B cell (primary cell): ENCODE data around the gene SNRPD1. TPM values are rescaled to one million over a fixed set of nuclear protein-coding genes. Genes with fewer than 3 reads are reported as not detected.

Experiments
- ATAC-seq: fragments of 200-7000 bp; cut with Tn5 transposase; one replicate; pipeline ENCODE4 v1.10.0; 2021; ENCODE audit warnings: low read depth, mild to moderate bottlenecking, moderate number of reproducible peaks, moderate library complexity
- CTCF ChIA-PET: fragments of 350-600 bp; sonication (Branson Sonifier 250); formaldehyde crosslinking; loops from one replicate; lab custom pipeline; 2021; ENCODE audit warnings: antibody characterized with exemption, inconsistent platforms; lab: Charles Lee
- POLR2A ChIA-PET: fragments of 350-600 bp; sonication (Branson Sonifier 250); formaldehyde crosslinking; loops from one replicate; lab custom pipeline; 2021; ENCODE audit warnings: antibody characterized with exemption; lab: Charles Lee
- DNase-seq: peaks from one replicate; pipeline ENCODE4 v3.0.0; 2013
- H2AFZ ChIP-seq: 2 replicates; pipeline ENCODE4 v1.6.1; 2012; ENCODE audit warnings: mild to moderate bottlenecking, low read depth, low read length; ENCODE audit not compliant: insufficient read depth, poor library complexity, severe bottlenecking
- H3K27ac ChIP-seq, 2 donors: 1 replicate in 1 of 2; 2 replicates in 1 of 2; pipeline ENCODE4 v1.5.1; 2012 to 2013; ENCODE audit warnings: low read length in 2 of 2, mild to moderate bottlenecking in 2 of 2, moderate library complexity in 1 of 2
- H3K27me3 ChIP-seq, 4 experiments: fragments of 200-600 bp in 1 of 4; sonication (generic) in 1 of 4; replicated peaks in 1 of 4; 1 replicate in 2 of 4; 2 replicates in 2 of 4; pipeline versions ENCODE4 v1.6.1 to v1.7.0; 2013 to 2016; ENCODE audit warnings: low read length in 3 of 4, mild to moderate bottlenecking in 2 of 4, mixed read lengths in 1 of 4, moderate library complexity in 1 of 4; ENCODE audit not compliant: insufficient read depth in 4 of 4, control insufficient read depth in 3 of 4; ENCODE audit errors: control extremely low read depth in 1 of 4
- H3K36me3 ChIP-seq, 2 experiments: replicated peaks in 1 of 2; 1 replicate in 1 of 2; 2 replicates in 1 of 2; pipeline versions ENCODE4 v1.6.1 to v1.7.1; 2013; ENCODE audit warnings: low read length in 1 of 2; ENCODE audit not compliant: insufficient read depth in 2 of 2, control insufficient read depth in 1 of 2; ENCODE audit errors: control extremely low read depth in 1 of 2, extremely low read depth in 1 of 2
- H3K4me1 ChIP-seq, 2 donors: fragments of 200-600 bp in 1 of 2; sonication (generic) in 1 of 2; 1 replicate in 1 of 2; 2 replicates in 1 of 2; pipeline versions ENCODE4 v1.5.1 to v1.6.1; 2013 to 2017; ENCODE audit warnings: low read length in 2 of 2; ENCODE audit not compliant: control insufficient read depth in 2 of 2, insufficient read depth in 2 of 2
- H3K4me2 ChIP-seq: replicated peaks from 2 replicates; pipeline ENCODE3; 2012; ENCODE audit warnings: mild to moderate bottlenecking, low read depth, low read length; ENCODE audit not compliant: poor library complexity, severe bottlenecking
- H3K4me3 ChIP-seq, 5 experiments: fragments of 200-600 bp in 1 of 5; sonication (generic) in 1 of 5; 1 replicate in 3 of 5; 2 replicates in 2 of 5; pipeline versions ENCODE4 v1.5.1 to v1.7.0; 2011 to 2016; ENCODE audit warnings: low read length in 4 of 5, mild to moderate bottlenecking in 4 of 5, low read depth in 2 of 5, control low read depth in 1 of 5, moderate library complexity in 1 of 5; ENCODE audit not compliant: insufficient read depth in 1 of 5; ENCODE audit errors: control extremely low read depth in 1 of 5, extremely low read depth in 1 of 5
- H3K79me2 ChIP-seq: fragments of 200-600 bp; sonication (generic); one replicate; pipeline ENCODE4 v1.6.0; 2016; ENCODE audit warnings: low read length; ENCODE audit not compliant: control insufficient read depth, insufficient read depth
- H3K9ac ChIP-seq: fragments of 200-600 bp; sonication (generic); 2 replicates; pipeline ENCODE4 v1.6.1; 2017; ENCODE audit warnings: mild to moderate bottlenecking, low read length, moderate library complexity
- H3K9me3 ChIP-seq, 3 donors: one replicate each; pipeline versions ENCODE4 v1.6.1 to v1.7.1; 2013; ENCODE audit warnings: low read length in 2 of 3; ENCODE audit not compliant: control insufficient read depth in 2 of 3, insufficient read depth in 1 of 3; ENCODE audit errors: control extremely low read depth in 1 of 3
- H4K20me1 ChIP-seq: 2 replicates; pipeline ENCODE4 v1.6.0; 2012; ENCODE audit warnings: mild to moderate bottlenecking, low read length; ENCODE audit not compliant: insufficient read depth, control insufficient read depth, poor library complexity, severe bottlenecking
- H3K27ac Mint-ChIP-seq: one replicate; pipeline ENCODE4 v1.8.0; 2021; ENCODE audit warnings: mixed read lengths
- H3K27me3 Mint-ChIP-seq: one replicate; pipeline ENCODE4 v1.8.0; 2021; ENCODE audit warnings: mixed read lengths
- H3K4me1 Mint-ChIP-seq: one replicate; pipeline ENCODE4 v1.8.0; 2021; ENCODE audit warnings: mixed read lengths
- H3K4me3 Mint-ChIP-seq: one replicate; pipeline ENCODE4 v1.8.0; 2021; ENCODE audit warnings: mixed read lengths
- H3K9me3 Mint-ChIP-seq: one replicate; pipeline ENCODE4 v1.8.0; 2022; ENCODE audit warnings: mixed read lengths; ENCODE audit not compliant: insufficient read depth
- EZH2 ChIP-seq: IDR thresholded peaks from 2 replicates; pipeline ENCODE4 v1.6.1; 2012; ENCODE audit warnings: borderline replicate concordance, low read depth, mild to moderate bottlenecking, moderate library complexity, low read length; ENCODE audit not compliant: insufficient read depth, poor library complexity, severe bottlenecking
- WGBS: methylation state at CpG from one replicate; pipeline ENCODE4 v1.1.5; 2013; ENCODE audit warnings: missing lambda C conversion rate; ENCODE audit not compliant: insufficient coverage; 5-methylcytosine and 5-hydroxymethylcytosine counted together
- intact Hi-C: fragments of 100-400 bp; cut with micrococcal nuclease; formaldehyde crosslinking; loops from one replicate; pipeline ENCODE4 v1.10.0; 2022
- polyA plus RNA-seq: library from polyadenylated mRNA; depleted of rRNA; stranded (reverse); fragments of >200 nt; gene quantifications from 2 replicates; pipeline ENCODE4 v1.2.3, GENCODE V29; 2012
- total RNA-seq, 2 donors: library from RNA; stranded (reverse); fragments of 120-200 nt in 1 of 2; gene quantifications; 1 replicate in 1 of 2; 2 replicates in 1 of 2; pipeline versions ENCODE4 v1.2.3 to v1.2.4, GENCODE V29; 2013 to 2022
- TF ChIP-seq, protein P1 (sequence below): fragments of 200-600 bp; IDR thresholded peaks from one replicate; pipeline ENCODE4 v1.8.0; 2022; ENCODE audit warnings: antibody characterized with exemption, mild to moderate bottlenecking

The SNRPD1 gene
- total and polyA plus RNA-seq, 2 donors (not counting 1 experiment from before 2014, with no cell fraction given): 3.0 to 23.9 TPM

DNA sequence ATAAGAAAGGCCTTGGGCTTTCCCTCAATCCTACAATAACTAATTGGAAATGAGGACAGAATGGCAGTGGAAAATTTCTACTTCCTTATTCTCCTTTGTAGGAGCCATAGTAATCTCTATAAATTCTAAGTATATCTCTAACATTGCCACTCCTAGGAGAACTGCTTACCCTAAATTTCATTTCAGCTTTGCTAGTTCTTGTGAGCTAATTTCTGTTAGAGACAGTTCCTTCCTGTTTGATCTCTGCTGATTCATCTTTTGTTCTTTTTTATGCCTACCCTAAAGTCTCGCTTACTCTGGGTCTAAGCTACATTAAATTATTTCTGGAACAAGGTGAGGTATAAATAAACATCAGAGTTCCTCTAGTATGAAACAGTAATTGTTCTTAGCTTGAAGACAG lies 66.7 kb downstream of the SNRPD1 start:
- no peaks in the 10 kb centered on the region for H3K27me3 Mint-ChIP-seq

DNA sequence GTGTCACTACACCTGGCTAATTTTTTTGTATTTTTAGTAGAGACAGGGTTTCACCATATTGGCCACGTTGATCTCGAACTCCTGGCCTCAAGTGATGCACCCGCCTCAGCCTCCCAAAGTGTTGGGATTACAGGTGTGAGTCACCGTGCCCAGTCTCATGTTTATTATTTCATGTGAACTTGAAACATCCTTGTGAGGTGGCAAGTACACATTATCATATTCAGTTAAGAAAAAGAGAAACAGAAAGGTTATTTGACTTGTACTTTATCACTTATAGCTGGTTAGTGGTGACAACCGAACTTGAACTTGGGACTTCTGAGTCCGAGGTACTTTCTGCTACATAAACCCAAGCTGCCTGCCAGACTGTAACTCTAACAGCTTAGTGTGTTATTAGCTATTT lies 68.0 kb downstream of the SNRPD1 start:
- Histone ChIP-seq H3K27ac (no peak overlapping the region), H3K36me3 (peaks cover 0 to 2% of the 10 kb centered on the region in 2 experiments), H3K27me3 (no peaks in the 10 kb centered on the region), H3K9ac (no peak overlapping the region), H3K4me2 (no peak overlapping the region), H3K9me3 (no peaks in the 10 kb centered on the region), H3K79me2 (no peaks in the 10 kb centered on the region), H2AFZ (no peak overlapping the region), H4K20me1 (no peaks in the 10 kb centered on the region), H3K4me1 (peaks cover 9 to 12% of the 10 kb centered on the region in 2 donors), H3K4me3 (no peak overlapping the region)
- ChIA-PET CTCF (no interaction called here), POLR2A (no interaction called here)
- Mint-ChIP-seq H3K4me1 (peaks cover 6% of the 10 kb centered on the region), H3K27me3 (no peaks in the 10 kb centered on the region), H3K27ac (no peak overlapping the region), H3K9me3 (no peaks in the 10 kb centered on the region), H3K4me3 (no peak overlapping the region)
- 100% methylated on average over 3 of the region's 6 CpGs for WGBS
- intact Hi-C loops: loop anchor here (5.0 kb wide), 1 partner anchor 38 kb away; no protein-coding TSS in a partner anchor
- TF ChIP-seq EZH2: no peak
- TF ChIP-seq, protein P1, sequence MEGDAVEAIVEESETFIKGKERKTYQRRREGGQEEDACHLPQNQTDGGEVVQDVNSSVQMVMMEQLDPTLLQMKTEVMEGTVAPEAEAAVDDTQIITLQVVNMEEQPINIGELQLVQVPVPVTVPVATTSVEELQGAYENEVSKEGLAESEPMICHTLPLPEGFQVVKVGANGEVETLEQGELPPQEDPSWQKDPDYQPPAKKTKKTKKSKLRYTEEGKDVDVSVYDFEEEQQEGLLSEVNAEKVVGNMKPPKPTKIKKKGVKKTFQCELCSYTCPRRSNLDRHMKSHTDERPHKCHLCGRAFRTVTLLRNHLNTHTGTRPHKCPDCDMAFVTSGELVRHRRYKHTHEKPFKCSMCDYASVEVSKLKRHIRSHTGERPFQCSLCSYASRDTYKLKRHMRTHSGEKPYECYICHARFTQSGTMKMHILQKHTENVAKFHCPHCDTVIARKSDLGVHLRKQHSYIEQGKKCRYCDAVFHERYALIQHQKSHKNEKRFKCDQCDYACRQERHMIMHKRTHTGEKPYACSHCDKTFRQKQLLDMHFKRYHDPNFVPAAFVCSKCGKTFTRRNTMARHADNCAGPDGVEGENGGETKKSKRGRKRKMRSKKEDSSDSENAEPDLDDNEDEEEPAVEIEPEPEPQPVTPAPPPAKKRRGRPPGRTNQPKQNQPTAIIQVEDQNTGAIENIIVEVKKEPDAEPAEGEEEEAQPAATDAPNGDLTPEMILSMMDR: no peak
- no peak for ATAC-seq
- no peak for DNase-seq

More for the DNA sequence above, 66.7 kb downstream of the SNRPD1 start:
- H3K27me3 ChIP-seq: no peaks in the 10 kb centered on the region
- H3K27ac Mint-ChIP-seq: no peak overlapping the region
- intact Hi-C loops: no loop called here
- ATAC-seq: no peak
- no peaks in the 10 kb centered on the region for H4K20me1 ChIP-seq
- no peaks in the 10 kb centered on the region for H3K9me3 ChIP-seq
- H3K4me1 ChIP-seq: peaks cover 6 to 10% of the 10 kb centered on the region in 2 donors
- TF ChIP-seq, protein P1: no peak
- TF ChIP-seq EZH2: no peak
- DNase-seq: no peak
- peaks cover 0 to 2% of the 10 kb centered on the region in 2 experiments for H3K36me3 ChIP-seq
- no peak overlapping the region for H3K4me2 ChIP-seq
- no peak overlapping the region for H3K4me3 Mint-ChIP-seq
- no peaks in the 10 kb centered on the region for H3K79me2 ChIP-seq
- no peak overlapping the region for H3K9ac ChIP-seq
- CTCF ChIA-PET: interaction anchor here (2.5 kb wide), 1 partner anchor 78 kb away, joined by 6 read pairs; the partner anchor contains the start of gene ESCO1
- H3K4me3 ChIP-seq: no peak overlapping the region
- H2AFZ ChIP-seq: no peak overlapping the region
- POLR2A ChIA-PET: no interaction called here
- WGBS: no CpG with 5 or more reads among the region's 1 CpG
- H3K4me1 Mint-ChIP-seq: no peaks in the 10 kb centered on the region
- H3K9me3 Mint-ChIP-seq: no peaks in the 10 kb centered on the region
- no peak overlapping the region for H3K27ac ChIP-seq
